Measurements from ENCODE around the gene NEUROD2. TPM values are rescaled to one million over a fixed set of nuclear protein-coding genes. Genes with fewer than 3 reads are reported as not detected.

NEUROD2 gene
- total and polyA plus RNA-seq, 2 of the 13 experiments (the other 11 are each of a cell fraction or from before 2014, with no cell fraction given): not detected

GRCh38 chr17:39641883-39642282 is 34.2 kb upstream of the NEUROD2 start:
- Histone ChIP-seq H3K9ac (ENCODE audit: insufficient read depth, low read depth, low read length) (no peak overlapping the region), H2AFZ (ENCODE audit: low read length) (no peak overlapping the region), H3K4me3 (replicated peaks in 1 of 3; ENCODE audit: insufficient read depth in 1 of 3, low read depth in 2 of 3, low read length in 3 of 3) (no peak overlapping the region), H4K20me1 (ENCODE audit: insufficient read depth, low read length) (peaks cover 3% of the 10 kb centered on the region), H3K4me1 (ENCODE audit: insufficient read depth, low read length) (peaks cover 56% of the 10 kb centered on the region), H3K27me3 (ENCODE audit: control insufficient read depth in 1 of 2, insufficient read depth in 2 of 2, low read length in 2 of 2) (no peaks in the 10 kb centered on the region; a peak in 1 of 5 replicates), H3K36me3 (replicated peaks in 1 of 2; ENCODE audit: control insufficient read depth in 1 of 2, insufficient read depth in 2 of 2, low read length in 2 of 2) (peaks cover 0 to 2% of the 10 kb centered on the region in 2 experiments; a peak in 2 of 5 replicates), H3K27ac (ENCODE audit: extremely low read length, insufficient read depth, low read length) (no peak overlapping the region), H3K9me3 (ENCODE audit: low read length) (no peaks in the 10 kb centered on the region), H3K4me2 (ENCODE audit: low read depth, low read length) (no peak overlapping the region), H3K79me2 (ENCODE audit: insufficient read depth, low read length) (peaks cover 60% of the 10 kb centered on the region)
- intact Hi-C loops (cut with micrococcal nuclease; ENCODE audit: unreplicated experiment) (no loop called here), in situ Hi-C loops (cut with HindIII; ENCODE audit: extremely low pct_ligation_motif_present, low pct_unique_long_range_greater_than_20kb) (no loop called here)
- 92% methylated on average over 7 of the region's 7 CpGs for WGBS (ENCODE audit: low lambda C conversion rate)
- FAIRE-seq: no peak
- BruUV-seq (replicated peaks): no TSS peak
- ChIA-PET POLR2A (no interaction called here), CTCF (ENCODE audit: low intra/inter-chr PET ratio, low total read pairs) (no interaction called here)
- DNase-seq (ENCODE audit: low spot score): no peak
- ATAC-seq: no peak
- TF ChIP-seq ATF7-NPFF (CRISPR knock-in tag; IDR thresholded peaks at IDR 0.05; ENCODE audit: low read depth) (no peak), PRDM15 (CRISPR knock-in tag; IDR thresholded peaks at IDR 0.05) (no peak), GTF2F1 (IDR thresholded peaks at IDR 0.05; ENCODE audit: low read length) (no peak), MXI1 (IDR thresholded peaks at IDR 0.05; ENCODE audit: borderline replicate concordance, low read depth, low read length) (no peak), ZHX2 (IDR thresholded peaks at IDR 0.05; ENCODE audit: low read depth) (no peak), ZHX2 (CRISPR knock-in tag; IDR thresholded peaks at IDR 0.05; ENCODE audit: borderline replicate concordance) (no peak), ELK4 (CRISPR knock-in tag; IDR thresholded peaks at IDR 0.05; ENCODE audit: borderline replicate concordance) (no peak), ZNF121 (CRISPR knock-in tag; IDR thresholded peaks at IDR 0.05) (no peak), RFXANK (CRISPR knock-in tag; IDR thresholded peaks at IDR 0.05) (no peak), ZNF780A (CRISPR knock-in tag; IDR thresholded peaks at IDR 0.05) (no peak), CERS6 (CRISPR knock-in tag; IDR thresholded peaks at IDR 0.05) (no peak), ZNF598 (CRISPR knock-in tag; IDR thresholded peaks at IDR 0.05; ENCODE audit: borderline replicate concordance) (no peak), ZNF484 (CRISPR knock-in tag; IDR thresholded peaks at IDR 0.05; ENCODE audit: borderline replicate concordance, low read depth) (no peak)

All from HepG2 (cell line).